ENCODE results near the gene PDIA5. TPM values are rescaled to one million over a fixed set of nuclear protein-coding genes. Genes with fewer than 3 reads are reported as not detected.

Gene PDIA5
- total and polyA plus RNA-seq, 4 donors, result 36.8 to 94.6 (median 63.3) TPM

DNA sequence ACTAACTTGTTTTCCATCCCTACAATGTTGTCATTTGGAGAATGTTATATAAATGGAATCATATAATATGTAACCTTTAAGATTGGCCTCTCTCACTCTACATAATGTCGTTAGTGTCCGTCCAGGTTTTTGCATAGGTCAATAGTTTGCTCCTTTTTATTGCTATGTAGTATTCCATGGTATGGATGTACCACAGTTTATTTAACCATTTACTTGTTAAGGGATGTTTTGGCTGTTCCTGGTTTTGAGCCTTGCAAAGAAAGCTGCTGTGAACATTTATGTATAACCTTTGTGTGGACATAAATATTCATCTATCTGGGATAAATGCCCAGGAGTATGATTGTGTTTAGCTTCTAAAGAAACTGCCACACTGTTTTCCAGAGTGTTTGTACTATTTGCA, 100.9 kb downstream of the PDIA5 start:
- Histone ChIP-seq H3K4me1 (ENCODE audit: control insufficient read depth in 4 of 4, insufficient read depth in 4 of 4, low read length in 3 of 4) (peaks cover 0 to 10% (median 8%) of the 10 kb centered on the region in 4 donors), H3K9ac (ENCODE audit: low read depth in 1 of 2, low read length in 2 of 2) (no peak overlapping the region), H3K27me3 (ENCODE audit: control insufficient read depth in 4 of 4, insufficient read depth in 4 of 4, low read length in 3 of 4) (no peaks in the 10 kb centered on the region), H3K36me3 (ENCODE audit: control insufficient read depth in 4 of 4, insufficient read depth in 3 of 4, low read depth in 1 of 4, low read length in 3 of 4) (peaks cover 5 to 33% (median 31%) of the 10 kb centered on the region in 4 donors), H3K9me3 (ENCODE audit: control insufficient read depth in 4 of 4, low read length in 3 of 4) (no peaks in the 10 kb centered on the region), H3K27ac (ENCODE audit: low read depth in 1 of 2, low read length in 2 of 2) (no peak overlapping the region), H3K4me3 (ENCODE audit: low read depth in 1 of 3, low read length in 3 of 3) (no peak overlapping the region)
- 97% methylated on average over 2 of the region's 2 CpGs for WGBS
- TF ChIP-seq, protein P1, sequence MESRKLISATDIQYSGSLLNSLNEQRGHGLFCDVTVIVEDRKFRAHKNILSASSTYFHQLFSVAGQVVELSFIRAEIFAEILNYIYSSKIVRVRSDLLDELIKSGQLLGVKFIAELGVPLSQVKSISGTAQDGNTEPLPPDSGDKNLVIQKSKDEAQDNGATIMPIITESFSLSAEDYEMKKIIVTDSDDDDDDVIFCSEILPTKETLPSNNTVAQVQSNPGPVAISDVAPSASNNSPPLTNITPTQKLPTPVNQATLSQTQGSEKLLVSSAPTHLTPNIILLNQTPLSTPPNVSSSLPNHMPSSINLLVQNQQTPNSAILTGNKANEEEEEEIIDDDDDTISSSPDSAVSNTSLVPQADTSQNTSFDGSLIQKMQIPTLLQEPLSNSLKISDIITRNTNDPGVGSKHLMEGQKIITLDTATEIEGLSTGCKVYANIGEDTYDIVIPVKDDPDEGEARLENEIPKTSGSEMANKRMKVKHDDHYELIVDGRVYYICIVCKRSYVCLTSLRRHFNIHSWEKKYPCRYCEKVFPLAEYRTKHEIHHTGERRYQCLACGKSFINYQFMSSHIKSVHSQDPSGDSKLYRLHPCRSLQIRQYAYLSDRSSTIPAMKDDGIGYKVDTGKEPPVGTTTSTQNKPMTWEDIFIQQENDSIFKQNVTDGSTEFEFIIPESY (IDR thresholded peaks at IDR 0.05), result no peak
- no peak for TF ChIP-seq FOXA2 (IDR thresholded peaks at IDR 0.05)
- TF ChIP-seq RXRA (IDR thresholded peaks at IDR 0.05), result no peak
- no peak for TF ChIP-seq EGR1 (IDR thresholded peaks at IDR 0.05; ENCODE audit: low read depth in 2 of 2)
- TF ChIP-seq, protein P2, sequence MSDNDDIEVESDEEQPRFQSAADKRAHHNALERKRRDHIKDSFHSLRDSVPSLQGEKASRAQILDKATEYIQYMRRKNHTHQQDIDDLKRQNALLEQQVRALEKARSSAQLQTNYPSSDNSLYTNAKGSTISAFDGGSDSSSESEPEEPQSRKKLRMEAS (IDR thresholded peaks at IDR 0.05), result no peak
- TF ChIP-seq HNF4A (conservative IDR thresholded peaks at IDR 0.05), result no peak
- TF ChIP-seq ATF3 (IDR thresholded peaks at IDR 0.05), result no peak
- no peak for TF ChIP-seq YY1 (IDR thresholded peaks at IDR 0.05)
- TF ChIP-seq REST (IDR thresholded peaks at IDR 0.05), result no peak
- TF ChIP-seq GABPA (IDR thresholded peaks at IDR 0.05 in 1 of 2, conservative IDR thresholded peaks at IDR 0.05 in 1 of 2), result no peak
- no peak for TF ChIP-seq FOXA1 (IDR thresholded peaks at IDR 0.05)
- DNase-seq (ENCODE audit: low spot score), result no peak

DNA sequence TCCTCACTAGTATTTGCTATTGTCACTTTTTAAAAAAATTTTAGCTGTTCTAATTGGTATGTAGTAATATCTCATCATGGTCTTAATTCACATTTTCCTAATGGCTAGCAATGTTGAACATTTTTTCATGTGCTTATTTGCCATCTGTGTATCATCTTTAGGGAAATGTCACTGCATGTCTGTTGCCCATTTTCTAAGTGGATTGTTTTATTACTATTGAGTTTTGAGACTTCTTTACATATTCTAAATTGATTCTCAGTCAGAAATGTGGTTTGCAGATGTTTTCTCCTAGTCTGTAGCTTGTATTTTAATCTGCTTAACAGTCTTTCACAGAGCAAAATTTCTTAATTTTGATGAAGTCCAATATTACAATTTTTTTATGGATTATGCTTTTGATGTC, 101.3 kb downstream of the PDIA5 start:
- Histone ChIP-seq H3K27ac (ENCODE audit: low read depth in 1 of 2, low read length in 2 of 2) (no peak overlapping the region), H3K4me3 (ENCODE audit: low read depth in 1 of 3, low read length in 3 of 3) (no peak overlapping the region), H3K4me1 (ENCODE audit: control insufficient read depth in 4 of 4, insufficient read depth in 4 of 4, low read length in 3 of 4) (peaks cover 0 to 10% (median 8%) of the 10 kb centered on the region in 4 donors), H3K27me3 (ENCODE audit: control insufficient read depth in 4 of 4, insufficient read depth in 4 of 4, low read length in 3 of 4) (no peaks in the 10 kb centered on the region), H3K36me3 (ENCODE audit: control insufficient read depth in 4 of 4, insufficient read depth in 3 of 4, low read depth in 1 of 4, low read length in 3 of 4) (peaks cover 5 to 30% (median 27%) of the 10 kb centered on the region in 4 donors), H3K9ac (ENCODE audit: low read depth in 1 of 2, low read length in 2 of 2) (no peak overlapping the region), H3K9me3 (ENCODE audit: control insufficient read depth in 4 of 4, low read length in 3 of 4) (no peaks in the 10 kb centered on the region)
- no peak for DNase-seq (ENCODE audit: low spot score)
- TF ChIP-seq NR2F2 (IDR thresholded peaks at IDR 0.05) (no peak), ATF3 (IDR thresholded peaks at IDR 0.05) (no peak), HNF4G (IDR thresholded peaks at IDR 0.05) (no peak), FOXA2 (IDR thresholded peaks at IDR 0.05) (no peak), TAF1 (conservative IDR thresholded peaks at IDR 0.05) (no peak), REST (IDR thresholded peaks at IDR 0.05) (no peak), SP1 (IDR thresholded peaks at IDR 0.05) (no peak)
